ENCODE measurements around the gene DPM3. TPM values are rescaled to one million over a fixed set of nuclear protein-coding genes. Genes with fewer than 3 reads are reported as not detected.

DPM3 gene
- total and polyA plus RNA-seq, 2 of the 13 experiments (the other 11 are each of a cell fraction or from before 2014, with no cell fraction given), result 23.2 to 53.4 TPM

GRCh38 chr1:155091071-155092051 is 49.0 kb downstream of the DPM3 start (continued):
- TF ChIP-seq, protein P1, sequence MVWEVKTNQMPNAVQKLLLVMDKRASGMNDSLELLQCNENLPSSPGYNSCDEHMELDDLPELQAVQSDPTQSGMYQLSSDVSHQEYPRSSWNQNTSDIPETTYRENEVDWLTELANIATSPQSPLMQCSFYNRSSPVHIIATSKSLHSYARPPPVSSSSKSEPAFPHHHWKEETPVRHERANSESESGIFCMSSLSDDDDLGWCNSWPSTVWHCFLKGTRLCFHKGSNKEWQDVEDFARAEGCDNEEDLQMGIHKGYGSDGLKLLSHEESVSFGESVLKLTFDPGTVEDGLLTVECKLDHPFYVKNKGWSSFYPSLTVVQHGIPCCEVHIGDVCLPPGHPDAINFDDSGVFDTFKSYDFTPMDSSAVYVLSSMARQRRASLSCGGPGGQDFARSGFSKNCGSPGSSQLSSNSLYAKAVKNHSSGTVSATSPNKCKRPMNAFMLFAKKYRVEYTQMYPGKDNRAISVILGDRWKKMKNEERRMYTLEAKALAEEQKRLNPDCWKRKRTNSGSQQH (CRISPR knock-in tag; IDR thresholded peaks at IDR 0.05; ENCODE audit: low read depth), result no peak
- TF ChIP-seq SP4 (CRISPR knock-in tag; IDR thresholded peaks at IDR 0.05) (peak; percentile 82), ZGPAT (CRISPR knock-in tag; IDR thresholded peaks at IDR 0.05) (peak; percentile 89), GTF2F1 (IDR thresholded peaks at IDR 0.05; ENCODE audit: low read length) (no peak), KLF11 (CRISPR knock-in tag; IDR thresholded peaks at IDR 0.05) (no peak), POLR2AphosphoS5 (IDR thresholded peaks at IDR 0.05; ENCODE audit: low read depth, low read length) (no peak), ATF3 (CRISPR knock-in tag; IDR thresholded peaks at IDR 0.05) (no peak; the same call in 1 of the 2 replicates), ZNF510 (CRISPR knock-in tag; IDR thresholded peaks at IDR 0.05; ENCODE audit: low read depth) (no peak), ZNF558 (CRISPR knock-in tag; IDR thresholded peaks at IDR 0.05; ENCODE audit: borderline replicate concordance) (no peak), DZIP1 (CRISPR knock-in tag; IDR thresholded peaks at IDR 0.05) (0 out of 2 replicates have a peak, but pooled peaks have one; percentile 23), HIVEP1 (CRISPR knock-in tag; IDR thresholded peaks at IDR 0.05) (peak; percentile 49; the same call in 1 of the 2 replicates)
- TF ChIP-seq, protein P2, sequence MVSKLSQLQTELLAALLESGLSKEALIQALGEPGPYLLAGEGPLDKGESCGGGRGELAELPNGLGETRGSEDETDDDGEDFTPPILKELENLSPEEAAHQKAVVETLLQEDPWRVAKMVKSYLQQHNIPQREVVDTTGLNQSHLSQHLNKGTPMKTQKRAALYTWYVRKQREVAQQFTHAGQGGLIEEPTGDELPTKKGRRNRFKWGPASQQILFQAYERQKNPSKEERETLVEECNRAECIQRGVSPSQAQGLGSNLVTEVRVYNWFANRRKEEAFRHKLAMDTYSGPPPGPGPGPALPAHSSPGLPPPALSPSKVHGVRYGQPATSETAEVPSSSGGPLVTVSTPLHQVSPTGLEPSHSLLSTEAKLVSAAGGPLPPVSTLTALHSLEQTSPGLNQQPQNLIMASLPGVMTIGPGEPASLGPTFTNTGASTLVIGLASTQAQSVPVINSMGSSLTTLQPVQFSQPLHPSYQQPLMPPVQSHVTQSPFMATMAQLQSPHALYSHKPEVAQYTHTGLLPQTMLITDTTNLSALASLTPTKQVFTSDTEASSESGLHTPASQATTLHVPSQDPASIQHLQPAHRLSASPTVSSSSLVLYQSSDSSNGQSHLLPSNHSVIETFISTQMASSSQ (IDR thresholded peaks at IDR 0.05; ENCODE audit: low read depth), result no peak
- TF ChIP-seq, protein P2 (CRISPR knock-in tag; IDR thresholded peaks at IDR 0.05; ENCODE audit: borderline replicate concordance), result no peak; the same call in 1 of the 2 replicates
- TF ChIP-seq, protein P3, sequence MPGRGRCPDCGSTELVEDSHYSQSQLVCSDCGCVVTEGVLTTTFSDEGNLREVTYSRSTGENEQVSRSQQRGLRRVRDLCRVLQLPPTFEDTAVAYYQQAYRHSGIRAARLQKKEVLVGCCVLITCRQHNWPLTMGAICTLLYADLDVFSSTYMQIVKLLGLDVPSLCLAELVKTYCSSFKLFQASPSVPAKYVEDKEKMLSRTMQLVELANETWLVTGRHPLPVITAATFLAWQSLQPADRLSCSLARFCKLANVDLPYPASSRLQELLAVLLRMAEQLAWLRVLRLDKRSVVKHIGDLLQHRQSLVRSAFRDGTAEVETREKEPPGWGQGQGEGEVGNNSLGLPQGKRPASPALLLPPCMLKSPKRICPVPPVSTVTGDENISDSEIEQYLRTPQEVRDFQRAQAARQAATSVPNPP (CRISPR knock-in tag; IDR thresholded peaks at IDR 0.05), result 0 out of 2 replicates have a peak, but pooled peaks have one; percentile 37
